GM12873 (cell line): ENCODE measurements around the gene KIAA0319L.

ENCODE experiments used
- TF ChIP-seq, protein P1 (sequence below): IDR thresholded peaks from 2 replicates; pipeline ENCODE4 v1.5.1; 2012; ENCODE audit warnings: low read depth, mild to moderate bottlenecking, moderate library complexity, low read length, control low read depth; ENCODE audit not compliant: insufficient read depth; ENCODE audit errors: missing control alignments

The KIAA0319L gene

DNA sequence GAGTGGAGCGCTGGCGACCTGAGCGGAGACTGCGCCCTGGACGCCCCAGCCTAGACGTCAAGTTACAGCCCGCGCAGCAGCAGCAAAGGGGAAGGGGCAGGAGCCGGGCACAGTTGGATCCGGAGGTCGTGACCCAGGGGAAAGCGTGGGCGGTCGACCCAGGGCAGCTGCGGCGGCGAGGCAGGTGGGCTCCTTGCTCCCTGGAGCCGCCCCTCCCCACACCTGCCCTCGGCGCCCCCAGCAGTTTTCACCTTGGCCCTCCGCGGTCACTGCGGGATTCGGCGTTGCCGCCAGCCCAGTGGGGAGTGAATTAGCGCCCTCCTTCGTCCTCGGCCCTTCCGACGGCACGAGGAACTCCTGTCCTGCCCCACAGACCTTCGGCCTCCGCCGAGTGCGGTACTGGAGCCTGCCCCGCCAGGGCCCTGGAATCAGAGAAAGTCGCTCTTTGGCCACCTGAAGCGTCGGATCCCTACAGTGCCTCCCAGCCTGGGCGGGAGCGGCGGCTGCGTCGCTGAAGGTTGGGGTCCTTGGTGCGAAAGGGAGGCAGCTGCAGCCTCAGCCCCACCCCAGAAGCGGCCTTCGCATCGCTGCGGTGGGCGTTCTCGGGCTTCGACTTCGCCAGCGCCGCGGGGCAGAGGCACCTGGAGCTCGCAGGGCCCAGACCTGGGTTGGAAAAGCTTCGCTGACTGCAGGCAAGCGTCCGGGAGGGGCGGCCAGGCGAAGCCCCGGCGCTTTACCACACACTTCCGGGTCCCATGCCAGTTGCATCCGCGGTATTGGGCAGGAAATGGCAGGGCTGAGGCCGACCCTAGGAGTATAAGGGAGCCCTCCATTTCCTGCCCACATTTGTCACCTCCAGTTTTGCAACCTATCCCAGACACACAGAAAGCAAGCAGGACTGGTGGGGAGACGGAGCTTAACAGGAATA is 20.1 kb upstream of the KIAA0319L start:
- TF ChIP-seq, protein P1, sequence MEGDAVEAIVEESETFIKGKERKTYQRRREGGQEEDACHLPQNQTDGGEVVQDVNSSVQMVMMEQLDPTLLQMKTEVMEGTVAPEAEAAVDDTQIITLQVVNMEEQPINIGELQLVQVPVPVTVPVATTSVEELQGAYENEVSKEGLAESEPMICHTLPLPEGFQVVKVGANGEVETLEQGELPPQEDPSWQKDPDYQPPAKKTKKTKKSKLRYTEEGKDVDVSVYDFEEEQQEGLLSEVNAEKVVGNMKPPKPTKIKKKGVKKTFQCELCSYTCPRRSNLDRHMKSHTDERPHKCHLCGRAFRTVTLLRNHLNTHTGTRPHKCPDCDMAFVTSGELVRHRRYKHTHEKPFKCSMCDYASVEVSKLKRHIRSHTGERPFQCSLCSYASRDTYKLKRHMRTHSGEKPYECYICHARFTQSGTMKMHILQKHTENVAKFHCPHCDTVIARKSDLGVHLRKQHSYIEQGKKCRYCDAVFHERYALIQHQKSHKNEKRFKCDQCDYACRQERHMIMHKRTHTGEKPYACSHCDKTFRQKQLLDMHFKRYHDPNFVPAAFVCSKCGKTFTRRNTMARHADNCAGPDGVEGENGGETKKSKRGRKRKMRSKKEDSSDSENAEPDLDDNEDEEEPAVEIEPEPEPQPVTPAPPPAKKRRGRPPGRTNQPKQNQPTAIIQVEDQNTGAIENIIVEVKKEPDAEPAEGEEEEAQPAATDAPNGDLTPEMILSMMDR = no peak

DNA sequence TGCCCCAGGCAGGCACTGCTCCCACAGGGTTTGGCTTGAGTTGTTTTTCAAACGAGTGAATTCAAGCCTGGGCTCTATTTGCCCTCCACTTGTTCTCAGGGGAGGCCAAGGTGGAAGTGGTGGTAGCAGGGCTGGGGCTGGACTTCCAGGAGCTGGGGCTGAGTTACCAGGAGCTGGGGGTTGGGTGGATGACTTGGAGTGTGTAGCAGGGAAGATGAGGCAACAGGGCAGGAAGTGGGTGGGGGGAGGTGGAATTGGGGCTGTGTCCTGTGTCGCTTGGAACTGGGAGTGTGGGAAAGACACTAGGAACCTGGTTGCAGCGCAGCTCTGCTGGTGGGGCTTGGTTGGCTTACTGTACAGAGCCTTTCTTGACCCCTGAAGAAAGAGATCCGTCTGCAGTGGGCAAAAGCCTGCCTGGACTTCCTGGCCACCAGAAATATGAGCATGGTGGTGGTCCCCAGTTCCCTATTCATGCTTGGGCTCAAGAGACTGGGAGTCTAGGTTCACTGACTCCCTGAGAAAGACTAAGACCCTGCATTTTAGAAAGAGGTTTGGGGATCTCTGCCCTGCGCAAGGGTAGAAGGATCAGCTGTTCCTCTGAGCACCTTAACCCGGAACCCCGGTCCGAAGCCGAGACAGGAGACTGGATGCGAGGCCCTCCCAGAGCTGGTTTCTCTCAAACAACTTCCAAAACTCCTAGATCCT is 19.0 kb upstream of the KIAA0319L start:
- TF ChIP-seq, protein P1 = no peak

DNA sequence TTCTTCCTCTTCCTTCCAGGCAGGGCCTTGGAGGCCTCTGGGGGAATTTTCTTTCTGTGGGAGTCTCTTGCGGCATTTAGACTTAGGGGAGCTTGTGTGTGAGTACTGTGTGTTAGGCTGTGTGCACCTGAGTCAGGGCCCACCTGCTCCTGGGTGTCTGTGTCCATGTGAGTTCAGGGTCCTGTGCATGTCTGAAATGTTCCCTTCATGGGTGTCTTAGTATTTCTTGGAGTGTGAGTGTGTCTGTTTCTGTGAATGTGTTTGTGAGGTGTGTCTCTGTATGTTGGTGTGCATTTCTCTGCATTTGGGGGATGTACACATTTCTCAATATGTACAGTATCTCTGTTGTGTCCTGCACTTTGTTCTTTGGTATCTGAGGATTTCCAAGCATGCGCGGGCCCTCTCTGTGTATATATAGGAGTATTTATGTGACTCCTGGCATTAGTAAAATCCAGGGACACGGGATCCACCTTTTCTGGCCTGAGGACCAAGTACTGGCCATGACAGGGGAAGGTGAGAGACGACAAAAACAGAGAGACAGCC is 18.3 kb upstream of the KIAA0319L start:
- TF ChIP-seq, protein P1 = no peak

DNA sequence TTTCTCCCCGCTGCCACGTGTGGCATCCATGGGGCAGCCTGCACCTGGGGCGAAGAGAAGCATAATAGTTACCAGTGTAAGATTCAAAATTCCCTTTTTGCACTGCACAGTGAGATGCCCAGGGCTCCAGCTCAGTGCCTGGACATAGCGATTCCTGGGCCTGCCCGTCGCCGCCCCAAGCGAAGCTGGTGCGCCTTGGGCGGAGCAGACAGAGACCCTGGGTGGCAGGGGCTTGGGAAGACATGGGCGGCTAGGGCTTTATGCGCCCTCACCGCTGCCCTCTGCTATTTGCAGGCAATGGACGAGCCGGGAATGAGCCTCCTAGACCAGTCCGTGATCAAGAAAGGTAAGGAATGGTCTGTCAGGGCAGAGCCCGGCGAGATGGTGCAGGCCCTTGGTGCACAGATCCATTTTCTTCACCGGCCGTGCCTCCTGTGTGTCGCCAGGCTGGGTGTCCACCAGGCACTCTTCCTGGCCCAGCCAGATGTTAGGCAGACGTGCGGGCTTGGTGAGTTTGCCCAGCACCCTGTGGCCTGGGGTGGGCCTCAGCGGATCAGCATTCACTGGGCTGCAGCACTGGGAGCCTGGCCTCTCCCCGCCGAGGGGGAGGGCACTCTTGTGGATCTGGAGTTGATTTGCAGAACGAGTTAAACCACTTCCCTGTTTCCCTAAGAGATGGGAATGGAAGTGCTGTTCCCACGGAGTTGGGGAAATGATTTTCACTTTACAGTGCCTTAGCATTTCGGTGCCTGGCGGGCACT is 17.6 kb upstream of the KIAA0319L start:
- TF ChIP-seq, protein P1 = no peak

DNA sequence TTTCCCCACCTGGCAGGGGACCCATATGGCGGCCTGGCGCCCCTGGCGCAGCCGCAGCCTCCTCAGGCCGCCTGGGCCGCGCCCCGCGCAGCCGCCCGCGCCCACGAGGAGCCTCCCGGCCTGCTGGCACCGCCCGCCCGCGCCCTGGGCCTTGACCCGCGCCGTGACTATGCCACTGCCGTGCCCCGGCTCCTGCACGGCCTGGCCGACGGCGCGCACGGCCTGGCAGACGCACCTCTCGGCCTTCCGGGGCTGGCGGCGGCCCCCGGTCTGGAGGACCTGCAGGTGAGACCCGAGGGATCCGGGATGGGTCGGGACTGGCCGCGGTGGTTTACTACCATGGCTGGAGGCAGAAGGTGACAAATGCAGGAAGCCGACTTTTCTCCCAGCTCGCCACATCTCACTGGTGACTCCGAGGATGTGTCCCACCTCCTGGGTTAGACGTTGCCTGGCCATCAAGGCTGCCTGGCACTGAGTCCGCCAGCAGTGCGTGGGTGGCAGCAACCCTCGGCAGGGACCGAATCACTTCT is 17.0 kb upstream of the KIAA0319L start:
- TF ChIP-seq, protein P1 = no peak

DNA sequence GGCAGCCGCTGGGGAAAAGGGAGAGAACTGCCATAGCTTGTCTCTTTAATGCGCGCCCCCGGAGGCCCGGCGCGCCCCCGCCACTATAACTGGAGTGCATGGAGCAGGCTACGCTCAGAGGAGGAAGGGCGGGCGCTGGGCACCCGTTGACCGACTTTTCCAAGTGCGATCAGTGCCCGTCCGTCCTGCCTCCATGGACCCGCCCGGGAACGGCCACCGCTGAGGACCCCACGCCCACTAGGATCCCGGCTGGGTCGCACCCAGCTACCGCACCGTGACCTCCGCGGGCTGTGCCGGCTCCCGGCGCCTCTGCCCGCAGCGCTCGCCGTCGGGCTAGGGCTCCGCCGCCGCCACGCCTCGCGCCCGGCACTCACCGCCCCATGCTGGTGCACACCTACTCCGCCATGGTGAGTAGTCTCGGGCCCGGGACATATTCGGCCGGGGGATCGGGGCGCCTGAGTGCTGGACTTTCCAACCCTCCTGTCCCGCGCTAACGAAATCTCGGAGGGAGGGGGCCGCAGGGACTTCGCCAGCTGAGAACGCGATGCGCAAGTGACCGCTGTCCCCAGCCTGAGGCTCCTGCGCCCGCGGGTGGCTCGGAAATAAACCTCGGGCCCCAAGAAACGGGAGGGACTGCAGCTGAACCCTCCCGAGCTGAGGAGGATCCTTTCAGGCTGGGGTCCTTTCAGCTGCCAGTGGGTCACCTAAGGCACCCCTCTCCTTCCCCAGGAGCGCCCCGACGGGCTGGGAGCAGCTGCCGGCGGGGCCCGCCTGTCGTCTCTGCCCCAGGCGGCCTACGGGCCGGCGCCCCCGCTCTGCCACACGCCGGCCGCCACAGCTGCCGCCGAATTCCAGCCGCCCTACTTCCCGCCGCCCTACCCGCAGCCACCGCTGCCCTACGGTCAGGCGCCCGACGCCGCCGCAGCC is 16.3 kb upstream of the KIAA0319L start, which contains the start of gene TFAP2E:
Gene TFAP2E (plus strand): TSS at position 117 of the 927 bp plus-strand sequence. CDS start 264 bp downstream, at position 381.
- TF ChIP-seq, protein P1 = no peak
